GM12872 (cell line): ENCODE results near the gene LMO1.

ENCODE experiments used
- TF ChIP-seq, protein P1 (sequence below): IDR thresholded peaks from 3 replicates; pipeline ENCODE4 v1.5.1; 2011; ENCODE audit warnings: low read depth, mild to moderate bottlenecking, low read length, moderate library complexity; ENCODE audit not compliant: insufficient read depth

Gene LMO1

DNA sequence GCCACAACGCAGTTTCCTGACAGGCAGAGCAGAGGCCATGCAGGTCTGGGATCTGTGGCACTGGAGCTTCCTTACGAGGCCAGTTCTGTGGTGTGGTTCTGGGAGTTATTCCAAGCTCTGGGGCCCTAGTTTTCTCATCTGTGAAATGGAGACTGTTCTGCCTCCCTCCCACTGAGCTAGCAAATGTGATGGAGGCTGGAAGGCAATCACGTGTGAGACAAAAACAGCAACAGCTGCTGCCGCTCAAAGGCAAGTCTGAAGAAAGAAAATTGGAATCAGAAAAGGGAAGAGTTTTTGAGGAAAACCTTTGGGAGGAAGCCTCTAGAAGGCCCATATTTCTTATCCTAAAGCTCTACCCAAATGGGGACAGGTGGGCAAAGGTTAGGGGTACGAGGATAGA is 86.5 kb downstream of the LMO1 start:
- TF ChIP-seq, protein P1, sequence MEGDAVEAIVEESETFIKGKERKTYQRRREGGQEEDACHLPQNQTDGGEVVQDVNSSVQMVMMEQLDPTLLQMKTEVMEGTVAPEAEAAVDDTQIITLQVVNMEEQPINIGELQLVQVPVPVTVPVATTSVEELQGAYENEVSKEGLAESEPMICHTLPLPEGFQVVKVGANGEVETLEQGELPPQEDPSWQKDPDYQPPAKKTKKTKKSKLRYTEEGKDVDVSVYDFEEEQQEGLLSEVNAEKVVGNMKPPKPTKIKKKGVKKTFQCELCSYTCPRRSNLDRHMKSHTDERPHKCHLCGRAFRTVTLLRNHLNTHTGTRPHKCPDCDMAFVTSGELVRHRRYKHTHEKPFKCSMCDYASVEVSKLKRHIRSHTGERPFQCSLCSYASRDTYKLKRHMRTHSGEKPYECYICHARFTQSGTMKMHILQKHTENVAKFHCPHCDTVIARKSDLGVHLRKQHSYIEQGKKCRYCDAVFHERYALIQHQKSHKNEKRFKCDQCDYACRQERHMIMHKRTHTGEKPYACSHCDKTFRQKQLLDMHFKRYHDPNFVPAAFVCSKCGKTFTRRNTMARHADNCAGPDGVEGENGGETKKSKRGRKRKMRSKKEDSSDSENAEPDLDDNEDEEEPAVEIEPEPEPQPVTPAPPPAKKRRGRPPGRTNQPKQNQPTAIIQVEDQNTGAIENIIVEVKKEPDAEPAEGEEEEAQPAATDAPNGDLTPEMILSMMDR = no peak
